Measurements from ENCODE around the gene GPR137B. TPM values are rescaled to one million over a fixed set of nuclear protein-coding genes. Genes with fewer than 3 reads are reported as not detected.

GPR137B gene
- total and polyA plus RNA-seq, 2 of the 4 experiments (the other 2 are of a cell fraction): 4.5 to 12.3 TPM

DNA sequence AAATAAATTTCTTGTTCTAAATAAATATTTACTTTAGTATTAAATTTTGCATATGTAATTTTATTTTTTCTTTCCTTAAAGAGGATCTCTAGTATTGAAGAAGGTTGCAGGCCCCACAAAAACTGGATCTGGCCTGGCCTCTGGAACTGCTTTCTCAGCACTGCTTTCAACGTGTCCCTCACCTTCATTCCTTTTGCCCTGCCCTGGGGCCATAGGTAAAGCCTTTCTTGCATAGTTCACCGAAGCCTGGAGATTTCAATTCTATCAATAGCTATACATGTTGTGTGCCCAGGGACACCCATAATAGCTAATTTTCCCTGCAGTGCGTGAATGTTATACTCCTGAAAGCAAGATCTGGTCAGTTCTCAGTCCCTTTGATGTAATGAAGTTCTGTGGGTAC lies 12.0 kb upstream of the GPR137B start:
- no peak overlapping the region for H2AK5ac ChIP-seq (ENCODE audit: low read depth, low read length)
- H3K36me3 ChIP-seq (ENCODE audit: control insufficient read depth, insufficient read depth, low read length): no peaks in the 10 kb centered on the region
- H3K79me1 ChIP-seq (ENCODE audit: low read depth in 1 of 2, low read length in 2 of 2): no peaks in the 10 kb centered on the region
- intact Hi-C loops (cut with micrococcal nuclease) (no loop called here), in situ Hi-C loops (cut with MboI; ENCODE audit: low sequenced_read_pairs) (no loop called here), dilution Hi-C loops (cut with HindIII; ENCODE audit: low sequenced_read_pairs, unreplicated experiment) (no loop called here)
- H3K14ac ChIP-seq (replicated peaks; ENCODE audit: low read depth, low read length): no peak overlapping the region
- no CpG with 5 or more reads among the region's 3 CpGs for WGBS, 2 experiments (ENCODE audit: extremely low coverage in 2 of 2, insufficient read length in 1 of 2)
- POLR2A ChIA-PET (ENCODE audit: unreplicated experiment): no interaction called here
- H2AFZ ChIP-seq (replicated peaks; ENCODE audit: low read length, poor library complexity): no peak overlapping the region
- no peaks in the 10 kb centered on the region for H3K4me1 ChIP-seq (ENCODE audit: control insufficient read depth, insufficient read depth, low read length)
- H3K9ac ChIP-seq (ENCODE audit: low read depth, low read length): no peak overlapping the region
- H2BK20ac ChIP-seq (ENCODE audit: low read depth, low read length): no peak overlapping the region
- no peak overlapping the region for H4K8ac ChIP-seq (ENCODE audit: low read depth in 2 of 2, low read length in 2 of 2)
- H4K5ac ChIP-seq (ENCODE audit: low read depth, low read length): no peak overlapping the region
- TF ChIP-seq MXI1 (IDR thresholded peaks at IDR 0.05; ENCODE audit: borderline replicate concordance, low read depth, low read length) (no peak), RFX5 (IDR thresholded peaks at IDR 0.05; ENCODE audit: low read depth, low read length) (no peak), POLR2A (IDR thresholded peaks at IDR 0.05; ENCODE audit: low read depth, low read length) (no peak), ELK1 (IDR thresholded peaks at IDR 0.05; ENCODE audit: borderline replicate concordance, low read depth, low read length) (no peak), CHD1 (IDR thresholded peaks at IDR 0.05; ENCODE audit: low read depth, low read length) (no peak), RAD21 (IDR thresholded peaks at IDR 0.05; ENCODE audit: low read length) (no peak), NFE2L2 (IDR thresholded peaks at IDR 0.05; ENCODE audit: low read depth, low read length) (no peak), MAFK (IDR thresholded peaks at IDR 0.05; ENCODE audit: low read depth, low read length) (no peak), CTCF (conservative IDR thresholded peaks at IDR 0.05; ENCODE audit: low read depth, low read length) (no peak)
- H3K9me1 ChIP-seq (ENCODE audit: insufficient read depth, low read length): no peaks in the 10 kb centered on the region
- H3K4ac ChIP-seq (ENCODE audit: low read depth, low read length): no peak overlapping the region
- no peak for DNase-seq
- H3K4me2 ChIP-seq (ENCODE audit: low read depth, low read length): no peak overlapping the region
- H3K18ac ChIP-seq (ENCODE audit: low read depth, low read length): no peak overlapping the region
- BruUV-seq (replicated peaks): no TSS peak
- no peak overlapping the region for H3K4me3 ChIP-seq (ENCODE audit: insufficient read depth, low read depth, low read length)
- H3K23ac ChIP-seq (ENCODE audit: low read depth, low read length): no peak overlapping the region
- H4K91ac ChIP-seq (ENCODE audit: insufficient read depth, low read depth, low read length): no peak overlapping the region
- no peak overlapping the region for H3K27ac ChIP-seq (ENCODE audit: insufficient read depth, low read length)
- H3K9me3 ChIP-seq (ENCODE audit: control insufficient read depth, insufficient read depth, low read length): no peaks in the 10 kb centered on the region; the same call in 1 of the 2 replicates
- no peaks in the 10 kb centered on the region for H4K20me1 ChIP-seq (ENCODE audit: insufficient read depth, low read length)
- H2BK15ac ChIP-seq (ENCODE audit: low read depth, low read length): no peak overlapping the region
- ATAC-seq (ENCODE audit: low read depth): no peak
- H2BK5ac ChIP-seq (ENCODE audit: low read depth, low read length, poor library complexity, severe bottlenecking): no peak overlapping the region
- no peak overlapping the region for H2AK9ac ChIP-seq (replicated peaks; ENCODE audit: low read depth, low read length, poor library complexity)
- H2BK120ac ChIP-seq (ENCODE audit: low read depth, low read length): no peak overlapping the region
- H3K27me3 ChIP-seq (ENCODE audit: control insufficient read depth, insufficient read depth, low read length): peaks cover 12% of the 10 kb centered on the region
- CTCF ChIA-PET: interaction anchor here (1.1 kb wide), 1 partner anchor 11 kb away, joined by 3 read pairs; no protein-coding TSS in a partner anchor
- H3K56ac ChIP-seq (ENCODE audit: extremely low read depth, insufficient read depth, low read length): no peak overlapping the region
